ENCODE results near the gene ADD1. TPM values are rescaled to one million over a fixed set of nuclear protein-coding genes. Genes with fewer than 3 reads are reported as not detected.

Gene ADD1
- total and polyA plus RNA-seq, 2 donors (not counting 1 experiment from before 2014, with no cell fraction given) = 164 to 171 TPM

- Histone ChIP-seq H4K20me1 (ENCODE audit: control insufficient read depth, extremely low read depth, insufficient read depth, low read length) (no peaks in the 10 kb centered on the region), H3K4me1 (ENCODE audit: control insufficient read depth, extremely low read depth, insufficient read depth, low read length) (peaks cover 5% of the 10 kb centered on the region), H3K4me2 (ENCODE audit: extremely low read depth, insufficient read depth, low read length) (no peak overlapping the region), H3K9me3 (ENCODE audit: control insufficient read depth, insufficient read depth, low read depth, low read length) (no peaks in the 10 kb centered on the region), H3K4me3 (replicated peaks in 1 of 4; ENCODE audit: control extremely low read depth in 1 of 4, insufficient read depth in 1 of 4, low read depth in 3 of 4, low read length in 4 of 4) (no peak overlapping the region), H3K9ac (ENCODE audit: insufficient read depth, low read length) (no peak overlapping the region), H2AFZ (ENCODE audit: low read length) (no peak overlapping the region), H3K27ac (ENCODE audit: insufficient read depth, low read length) (no peak overlapping the region), H3K27me3 (ENCODE audit: control insufficient read depth, insufficient read depth, low read length) (no peaks in the 10 kb centered on the region), H3K36me3 (ENCODE audit: control insufficient read depth, insufficient read depth, low read length) (peaks cover 25% of the 10 kb centered on the region), H3K79me2 (ENCODE audit: control insufficient read depth, insufficient read depth, low read length) (no peaks in the 10 kb centered on the region)
- no peak for DNase-seq (ENCODE audit: low read depth in 2 of 2)
- TF ChIP-seq CTCF (conservative IDR thresholded peaks at IDR 0.05 in 1 of 2, IDR thresholded peaks at IDR 0.05 in 1 of 2; ENCODE audit: low read depth in 1 of 2, low read length in 2 of 2) = no peak
Observed at GRCh38 chr4:2832981-2833670, 10.5 kb upstream of the ADD1 start.

GRCh38 chr4:2833671-2834000, 10.0 kb upstream of the ADD1 start:
- Histone ChIP-seq H3K79me2 (ENCODE audit: control insufficient read depth, insufficient read depth, low read length) (no peaks in the 10 kb centered on the region), H3K4me2 (ENCODE audit: extremely low read depth, insufficient read depth, low read length) (no peak overlapping the region), H3K9ac (ENCODE audit: insufficient read depth, low read length) (no peak overlapping the region), H3K27ac (ENCODE audit: insufficient read depth, low read length) (no peak overlapping the region), H3K4me1 (ENCODE audit: control insufficient read depth, extremely low read depth, insufficient read depth, low read length) (peaks cover 5% of the 10 kb centered on the region), H2AFZ (ENCODE audit: low read length) (no peak overlapping the region), H3K36me3 (ENCODE audit: control insufficient read depth, insufficient read depth, low read length) (peaks cover 25% of the 10 kb centered on the region), H3K4me3 (replicated peaks in 1 of 4; ENCODE audit: control extremely low read depth in 1 of 4, insufficient read depth in 1 of 4, low read depth in 3 of 4, low read length in 4 of 4) (no peak overlapping the region), H4K20me1 (ENCODE audit: control insufficient read depth, extremely low read depth, insufficient read depth, low read length) (no peaks in the 10 kb centered on the region), H3K27me3 (ENCODE audit: control insufficient read depth, insufficient read depth, low read length) (no peaks in the 10 kb centered on the region), H3K9me3 (ENCODE audit: control insufficient read depth, insufficient read depth, low read depth, low read length) (no peaks in the 10 kb centered on the region)
- no peak for DNase-seq (ENCODE audit: low read depth in 2 of 2)
- no peak for TF ChIP-seq CTCF (conservative IDR thresholded peaks at IDR 0.05 in 1 of 2, IDR thresholded peaks at IDR 0.05 in 1 of 2; ENCODE audit: low read depth in 1 of 2, low read length in 2 of 2)
- TF ChIP-seq EZH2 (IDR thresholded peaks at IDR 0.05; ENCODE audit: low read length, missing control alignments) = no peak

GRCh38 chr4:2834001-2834921, 9.4 kb upstream of the ADD1 start:
- Histone ChIP-seq H3K4me2 (ENCODE audit: extremely low read depth, insufficient read depth, low read length) (no peak overlapping the region), H3K4me1 (ENCODE audit: control insufficient read depth, extremely low read depth, insufficient read depth, low read length) (peaks cover 5% of the 10 kb centered on the region), H3K27ac (ENCODE audit: insufficient read depth, low read length) (no peak overlapping the region), H2AFZ (ENCODE audit: low read length) (no peak overlapping the region), H3K79me2 (ENCODE audit: control insufficient read depth, insufficient read depth, low read length) (no peaks in the 10 kb centered on the region), H4K20me1 (ENCODE audit: control insufficient read depth, extremely low read depth, insufficient read depth, low read length) (no peaks in the 10 kb centered on the region), H3K36me3 (ENCODE audit: control insufficient read depth, insufficient read depth, low read length) (peaks cover 25% of the 10 kb centered on the region), H3K9me3 (ENCODE audit: control insufficient read depth, insufficient read depth, low read depth, low read length) (no peaks in the 10 kb centered on the region), H3K4me3 (replicated peaks in 1 of 4; ENCODE audit: control extremely low read depth in 1 of 4, insufficient read depth in 1 of 4, low read depth in 3 of 4, low read length in 4 of 4) (no peak overlapping the region), H3K9ac (ENCODE audit: insufficient read depth, low read length) (no peak overlapping the region), H3K27me3 (ENCODE audit: control insufficient read depth, insufficient read depth, low read length) (no peaks in the 10 kb centered on the region)
- no peak for DNase-seq (ENCODE audit: low read depth in 2 of 2)
- no peak for TF ChIP-seq EZH2 (IDR thresholded peaks at IDR 0.05; ENCODE audit: low read length, missing control alignments)
- TF ChIP-seq CTCF (conservative IDR thresholded peaks at IDR 0.05 in 1 of 2, IDR thresholded peaks at IDR 0.05 in 1 of 2; ENCODE audit: low read depth in 1 of 2, low read length in 2 of 2) = no peak

Measured in fibroblast of lung (primary cell).